Activated naive CD4-positive, alpha-beta T cell treated with anti-CD3 and anti-CD28 coated beads, Interleukin-2, amount 50 U/mL, for 16 hours (primary cell): ENCODE results near the gene SCFD2.
"Not testable (repeated sequence)": the region's sequence is repeated elsewhere in the genome, so short reads cannot be mapped to it uniquely, and the experiment has no call there.

Experiments used
- DNase-seq: peaks from one replicate; pipeline ENCODE4 v3.0.0-alpha.2; 2020

Gene SCFD2

DNA sequence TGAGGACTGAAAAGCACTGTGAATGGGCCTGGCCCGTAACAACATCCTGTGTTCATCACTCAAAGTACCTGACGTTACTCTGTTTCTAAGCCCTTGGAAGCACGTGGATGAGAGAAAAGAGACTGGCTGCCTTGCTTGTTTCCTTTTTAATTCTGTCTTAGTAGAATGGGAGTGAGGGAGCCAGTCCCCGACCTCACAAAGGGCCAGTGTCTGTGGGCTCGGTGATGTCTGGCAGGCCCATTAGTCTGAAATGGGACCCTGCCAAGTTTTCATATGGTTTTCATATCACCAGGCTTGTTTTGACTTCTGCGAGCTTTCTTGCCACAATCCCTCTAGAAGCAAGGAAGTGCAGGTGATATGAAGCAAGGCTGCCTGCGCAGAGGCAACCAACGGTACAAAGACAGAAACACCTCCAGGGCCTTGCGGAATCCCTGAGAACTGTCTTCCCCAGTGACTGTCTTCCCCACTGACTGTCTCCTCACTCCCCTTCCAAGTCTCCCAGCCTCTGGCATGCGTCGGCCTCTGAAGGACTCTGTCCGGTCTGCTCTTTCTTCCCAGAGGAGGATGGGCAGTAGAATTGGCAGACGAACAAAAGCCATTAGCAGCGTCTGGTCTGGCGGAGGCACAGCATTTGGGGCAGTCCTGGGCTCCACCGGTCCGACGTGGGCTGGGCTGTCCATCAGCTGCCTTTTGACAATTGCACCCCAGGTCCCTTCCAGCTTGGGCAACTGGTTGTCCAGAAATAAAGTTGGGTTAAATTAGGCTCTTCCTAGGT is 524.0 kb downstream of the SCFD2 start:
- no peak for DNase-seq

DNA sequence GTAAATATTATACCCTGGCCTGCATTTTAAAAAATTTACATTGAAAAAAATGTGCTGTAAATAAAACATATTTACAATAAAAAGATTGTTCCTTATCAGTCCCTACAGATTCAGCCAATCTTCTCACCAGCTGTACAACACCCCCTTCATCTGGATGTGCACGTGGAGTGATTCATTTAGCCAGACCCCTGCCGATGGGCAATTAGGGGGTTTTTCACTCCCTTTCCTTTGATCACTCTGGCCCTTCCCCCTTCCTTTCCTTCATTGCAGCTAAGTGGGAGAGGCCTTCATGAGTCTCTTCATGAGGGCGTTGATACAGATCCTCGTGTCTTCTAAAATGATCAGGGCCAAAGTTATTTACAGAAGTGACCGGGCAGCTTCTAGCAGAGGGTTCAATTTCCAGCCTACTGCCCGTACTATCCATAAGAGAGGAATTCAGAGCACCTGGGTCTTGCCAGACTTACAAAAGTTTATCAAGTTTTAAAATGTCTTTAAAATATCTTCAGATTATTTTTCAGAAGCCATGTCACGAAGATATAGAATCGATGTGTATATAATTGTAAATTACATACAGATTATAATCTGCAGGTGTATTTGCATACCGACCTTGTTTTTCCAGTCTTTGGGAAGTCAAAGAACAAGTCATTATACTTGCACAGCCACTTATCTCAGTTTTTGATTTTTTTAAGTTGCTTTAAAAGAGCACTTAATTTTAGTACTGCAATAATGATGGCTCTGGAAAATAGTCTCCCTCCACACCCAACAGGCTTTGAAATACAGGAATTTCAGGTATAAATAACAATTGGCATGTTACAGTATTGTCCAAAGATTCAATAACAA is 525.1 kb downstream of the SCFD2 start:
- DNase-seq, result no peak

DNA sequence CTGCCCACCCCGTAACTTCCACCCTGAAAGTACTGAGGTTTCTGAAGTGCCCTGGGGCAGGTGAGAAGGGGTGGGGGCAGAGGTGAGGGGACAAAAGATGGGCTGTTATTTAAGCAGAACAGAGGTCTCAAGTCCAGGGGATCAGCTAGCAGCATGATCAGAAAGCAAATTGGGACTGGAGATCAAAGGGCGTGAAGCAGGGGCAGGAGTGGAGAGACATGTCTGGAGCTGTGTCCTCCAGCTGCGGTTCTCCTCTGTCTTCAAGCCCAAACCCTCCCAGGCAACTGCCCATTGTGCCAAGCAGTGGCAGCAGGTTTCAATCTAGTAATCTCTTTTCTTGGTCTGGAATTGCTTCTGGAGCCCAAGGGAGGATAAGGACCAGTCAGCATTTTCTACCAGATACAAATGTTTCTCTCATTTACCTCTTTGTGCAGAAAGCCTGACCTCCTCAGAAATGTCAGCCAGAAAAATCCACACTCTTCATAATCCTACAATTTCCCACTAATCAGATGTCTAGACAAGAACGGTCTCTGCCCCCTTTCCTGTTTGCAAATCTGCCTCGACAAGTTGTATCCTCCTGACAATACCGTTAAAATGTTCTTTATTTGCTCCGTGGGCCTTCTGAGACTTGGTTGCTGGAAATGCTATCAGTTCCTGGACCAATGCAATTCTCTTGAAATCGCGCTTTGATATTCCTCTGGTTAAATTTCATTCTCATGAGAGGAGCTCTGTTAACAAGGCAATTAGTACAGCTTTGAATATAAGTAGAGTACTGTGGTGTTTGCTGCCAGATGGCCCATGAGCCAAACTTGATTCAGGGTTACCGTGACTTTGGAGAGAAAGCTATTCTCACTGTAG is 526.9 kb downstream of the SCFD2 start:
- DNase-seq, result no peak

DNA sequence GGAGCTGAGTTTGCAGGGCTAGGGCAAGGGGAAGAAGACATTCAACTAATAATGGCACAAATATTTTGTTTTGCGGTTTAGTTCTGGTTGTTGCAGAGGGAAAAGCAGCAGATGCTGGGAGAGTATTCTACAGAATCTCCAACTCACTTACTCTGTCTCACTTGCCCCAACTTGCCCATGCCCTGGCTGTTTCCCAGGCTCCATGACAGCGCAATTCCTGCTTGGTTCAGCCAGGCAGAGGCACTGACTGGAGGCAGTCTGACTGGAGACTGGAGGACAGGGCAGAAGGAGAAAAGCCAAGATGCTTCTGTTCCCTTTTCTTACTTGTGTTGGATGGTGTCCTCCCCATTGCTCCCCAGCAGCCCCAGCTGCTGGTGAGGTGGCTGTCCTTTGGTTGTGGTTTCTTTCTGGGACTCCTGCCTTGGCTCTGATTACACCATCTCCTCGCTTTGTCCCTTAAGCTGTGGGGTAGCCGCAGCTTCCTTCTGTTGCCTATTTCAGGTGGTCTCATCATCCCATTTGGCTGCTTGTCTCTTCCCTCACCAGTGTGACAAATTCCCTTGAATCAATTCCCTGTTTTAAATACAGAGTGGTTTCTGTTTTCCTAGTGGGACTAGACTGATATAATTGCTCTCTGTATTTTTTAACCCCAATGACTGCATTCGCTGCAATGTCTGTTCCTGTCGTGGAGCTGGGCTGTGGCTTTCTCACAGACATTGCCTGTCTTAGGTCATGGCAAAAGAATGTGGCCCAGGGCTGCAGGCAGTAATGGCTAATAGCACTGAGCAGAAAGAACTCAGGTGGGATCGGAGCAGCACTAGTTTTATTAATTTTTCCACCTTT is 527.9 kb downstream of the SCFD2 start:
- no peak for DNase-seq

DNA sequence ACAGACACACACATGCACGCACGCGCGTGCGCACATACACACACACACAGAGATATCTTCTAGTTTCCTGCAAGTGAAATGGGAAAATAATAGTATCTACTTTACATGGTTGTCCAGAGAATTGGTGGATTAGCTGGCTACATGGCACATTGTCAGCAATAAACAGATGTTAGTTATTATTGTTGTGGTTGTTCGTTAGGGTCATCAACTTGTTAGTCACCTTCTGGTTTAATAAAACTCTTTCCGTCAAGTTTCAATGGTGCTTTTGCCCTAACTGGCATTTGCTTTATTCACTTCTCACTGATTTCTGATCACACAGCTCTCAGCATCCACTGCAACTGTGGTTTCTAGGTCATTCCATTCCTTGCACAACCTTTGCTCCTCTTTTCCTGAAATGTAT is 529.2 kb downstream of the SCFD2 start:
- no peak for DNase-seq

DNA sequence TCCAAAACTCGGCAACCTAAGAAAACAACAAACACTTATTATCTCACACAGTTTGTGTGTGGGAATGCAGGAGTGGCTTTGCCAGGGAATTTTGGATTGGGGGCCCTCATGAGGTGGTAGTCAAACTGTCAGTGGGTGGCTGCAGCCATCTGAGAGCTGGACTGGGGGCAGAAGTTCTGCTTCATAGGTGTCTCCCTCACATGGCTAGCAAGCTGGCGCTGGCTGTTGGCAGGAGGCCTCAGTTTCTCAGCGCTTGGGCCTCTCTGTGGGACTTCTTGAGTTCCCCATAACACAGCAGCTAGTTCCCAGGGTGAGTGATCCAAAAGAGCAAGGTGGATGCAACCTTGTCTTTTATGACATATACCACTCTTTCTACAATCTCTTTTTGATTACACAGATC is 529.7 kb downstream of the SCFD2 start:
- DNase-seq, result no peak

DNA sequence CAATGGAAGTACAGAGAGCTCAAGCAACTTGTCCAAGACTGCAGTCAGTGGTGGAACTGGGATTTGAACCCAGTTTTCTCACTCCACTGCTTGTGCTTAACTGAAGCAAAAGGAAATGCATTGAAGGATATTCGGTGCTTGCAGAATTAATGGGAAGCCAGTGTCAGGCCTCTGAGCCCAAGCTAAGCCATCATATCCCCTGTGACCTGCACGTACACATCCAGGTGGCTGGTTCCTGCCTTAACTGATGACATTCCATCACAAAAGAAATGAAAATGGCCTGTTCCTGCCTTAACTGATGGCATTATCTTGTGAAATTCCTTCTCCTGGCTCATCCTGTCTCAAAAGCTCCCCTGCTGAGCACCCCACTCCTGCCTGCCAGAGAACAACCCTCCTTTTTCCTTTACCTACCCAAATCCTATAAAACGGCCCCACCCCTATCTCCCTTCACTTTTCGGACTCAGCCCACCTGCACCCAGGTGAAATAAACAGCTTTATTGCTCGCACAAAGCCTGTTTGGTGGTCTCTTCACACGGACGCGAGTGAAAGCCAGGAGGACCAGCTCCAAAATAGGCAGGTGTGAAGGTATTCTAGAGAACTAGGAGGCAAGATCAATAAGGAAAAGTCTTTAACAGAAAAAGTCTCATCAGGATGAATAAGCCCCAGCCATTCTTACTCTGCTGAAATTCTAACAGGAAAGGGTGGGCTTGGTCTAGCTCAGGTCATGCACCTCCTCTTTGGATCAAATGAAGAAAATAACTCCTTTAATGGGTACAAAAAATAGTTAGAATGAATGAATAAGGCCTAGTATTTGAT is 531.0 kb downstream of the SCFD2 start:
- not testable (repeated sequence) for DNase-seq

DNA sequence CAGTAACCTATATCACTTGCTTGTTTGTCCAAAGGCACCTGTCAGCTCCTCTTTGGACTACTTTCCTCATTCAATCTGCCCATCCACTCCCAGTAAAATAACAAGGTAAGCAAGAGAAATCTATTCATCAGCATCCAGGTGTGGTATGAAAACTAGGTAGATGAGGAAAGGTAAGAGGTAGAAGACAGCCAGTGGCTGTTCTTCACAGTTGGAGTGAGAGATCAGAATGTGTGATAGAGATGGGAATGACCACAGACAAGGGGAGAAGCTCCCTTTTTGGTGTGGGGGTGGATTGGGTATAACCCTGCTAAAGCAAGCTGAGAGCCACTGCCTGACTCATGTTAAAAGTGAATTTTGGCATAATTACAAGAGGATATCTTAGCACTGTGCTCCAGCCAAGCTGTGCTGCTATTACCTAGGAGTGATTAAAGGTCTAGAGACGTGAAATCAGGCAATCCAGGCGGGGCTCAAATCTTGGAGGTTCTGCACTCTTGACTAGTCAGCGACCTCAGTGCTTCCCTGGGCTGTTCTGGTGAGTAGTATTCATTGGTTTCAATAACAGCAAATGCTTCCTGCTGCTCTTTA is 531.8 kb downstream of the SCFD2 start:
- no peak for DNase-seq

DNA sequence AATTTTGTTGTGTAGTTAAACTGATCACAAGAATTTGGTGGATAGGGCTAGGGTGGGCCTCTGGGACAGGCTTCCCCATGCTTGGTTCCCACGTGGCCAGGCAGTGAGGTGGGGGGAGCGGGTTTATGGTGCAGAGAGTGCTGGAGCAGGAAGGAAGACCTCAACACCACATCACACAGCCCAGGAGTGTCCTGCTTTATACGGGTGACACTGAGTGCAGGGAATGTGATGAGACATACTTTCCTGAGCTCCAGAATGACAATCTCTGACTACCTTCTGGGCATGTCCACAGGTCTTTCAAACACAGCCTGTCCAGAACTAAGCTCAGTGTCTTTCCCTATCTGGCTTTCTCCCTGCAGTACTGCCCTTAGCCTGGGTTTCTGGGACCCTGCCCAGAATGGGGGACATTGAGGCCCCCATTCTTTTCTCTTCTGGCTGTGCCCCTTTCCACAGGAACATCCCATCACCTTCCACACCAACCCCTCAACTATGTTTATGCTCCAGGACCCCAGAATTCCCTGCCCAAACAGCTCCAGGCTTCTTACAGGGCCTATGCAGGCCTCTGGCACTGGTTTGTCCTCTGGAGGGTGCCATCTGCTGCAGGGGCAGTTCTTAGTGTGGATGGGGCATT is 540.3 kb downstream of the SCFD2 start:
- no peak for DNase-seq

DNA sequence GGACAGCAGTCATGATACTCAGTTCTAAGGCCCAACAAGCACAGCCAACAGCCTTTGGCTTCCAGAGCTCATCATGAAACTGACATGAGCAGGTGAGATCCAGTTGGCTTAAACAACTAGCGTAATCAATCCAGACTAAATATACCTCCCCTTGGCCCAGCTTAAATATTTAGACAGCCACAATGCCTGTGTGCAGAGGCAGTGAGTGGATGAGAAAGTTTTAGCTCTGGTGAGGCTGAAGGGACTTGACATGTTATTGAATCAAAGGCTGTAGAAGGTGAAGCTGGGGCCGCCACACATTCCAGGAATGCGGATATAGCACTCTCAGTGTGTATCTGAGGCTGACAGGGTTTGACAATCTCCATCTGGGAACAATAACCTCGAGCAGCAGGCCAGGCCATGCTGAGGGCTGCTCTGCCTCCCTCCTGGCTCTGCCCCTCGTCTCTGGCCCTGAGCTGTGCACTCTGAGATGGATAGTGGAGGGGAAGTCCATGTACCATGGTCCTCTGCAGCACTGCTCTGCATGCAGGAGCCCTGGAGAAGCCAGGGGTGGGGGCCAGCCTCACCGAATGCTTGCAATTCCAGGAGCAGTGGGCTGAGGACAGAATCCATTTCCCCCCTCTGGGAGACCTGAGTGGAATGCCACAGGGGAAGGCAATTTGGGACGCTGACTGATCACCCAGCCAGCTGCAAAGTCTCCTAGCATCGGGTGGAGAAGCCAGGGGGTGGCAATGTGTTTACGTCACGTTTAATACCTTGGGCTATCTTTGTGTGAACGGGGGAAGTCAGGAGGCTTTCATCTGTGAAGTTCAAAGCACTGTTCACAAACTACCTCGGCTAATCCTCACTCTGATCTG is 541.0 kb downstream of the SCFD2 start:
- DNase-seq, result no peak

DNA sequence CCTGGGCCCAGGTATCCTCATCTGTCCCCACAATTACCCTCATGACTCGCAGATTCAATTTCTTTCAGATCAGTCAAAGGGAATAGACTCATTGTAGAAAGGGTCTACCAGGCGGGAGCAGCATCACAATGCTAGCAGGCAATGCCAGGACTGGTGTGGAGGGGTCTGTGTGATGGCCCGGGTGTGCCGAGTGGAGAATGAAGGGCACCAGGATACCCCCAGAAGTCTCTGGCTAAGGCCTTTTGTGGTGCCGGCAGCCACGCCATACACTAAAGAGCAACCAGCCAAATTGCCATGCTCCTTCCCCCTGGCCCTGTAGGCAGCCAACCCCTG is 541.6 kb downstream of the SCFD2 start:
- DNase-seq, result no peak

DNA sequence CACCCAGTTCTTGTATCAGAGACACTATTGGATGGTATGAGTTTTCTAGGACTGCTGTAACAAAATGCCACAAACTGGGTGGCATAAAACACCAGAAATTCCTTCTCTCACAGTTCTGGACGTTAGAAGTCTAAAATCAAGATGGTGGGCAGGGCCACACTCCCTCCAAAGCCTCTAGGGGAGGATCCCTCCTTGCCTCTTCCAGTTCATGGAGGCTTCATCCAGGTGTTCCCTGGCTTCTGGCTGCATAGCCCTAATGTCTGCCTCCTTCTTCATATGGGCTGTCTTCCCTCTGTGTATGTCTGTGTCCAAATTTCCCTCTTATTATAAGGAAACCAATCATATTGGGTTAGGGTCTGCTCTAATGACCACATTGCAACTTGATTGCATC is 542.2 kb downstream of the SCFD2 start:
- DNase-seq, result no peak
